Hematopoietic multipotent progenitor cell treated with erythropoietin and hydrocortisone succinate and interleukin-3 and kit ligand, for 15 days (in vitro differentiated cells): ENCODE results near the gene PRKAB2.
"Not testable (repeated sequence)": the region's sequence is repeated elsewhere in the genome, so short reads cannot be mapped to it uniquely, and the experiment has no call there.

Source experiments
- DNase-seq: peaks from one replicate; pipeline ENCODE4 v3.0.0-alpha.2; 2015; ENCODE audit warnings: low spot score

Gene PRKAB2

DNA sequence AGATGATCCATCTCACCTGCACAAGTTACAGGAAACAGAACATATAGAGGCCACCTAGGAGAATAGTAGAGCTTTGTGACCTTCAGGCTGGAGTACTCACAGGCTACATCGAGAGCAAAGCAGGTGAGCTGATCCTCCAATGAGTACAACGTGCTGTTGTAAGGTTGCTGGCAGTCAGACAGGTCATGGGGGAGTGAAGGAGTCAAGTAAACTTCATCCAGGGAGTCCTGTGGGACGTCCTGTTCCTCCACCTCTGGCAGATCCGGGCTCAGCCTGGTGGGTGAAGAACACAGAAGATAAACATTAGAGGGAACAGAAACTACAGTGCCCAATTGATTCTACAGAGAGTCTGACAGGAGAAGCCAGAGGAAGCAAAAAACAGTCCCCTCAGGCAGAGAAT, 62.5 kb downstream of the PRKAB2 start:
- DNase-seq = no peak

DNA sequence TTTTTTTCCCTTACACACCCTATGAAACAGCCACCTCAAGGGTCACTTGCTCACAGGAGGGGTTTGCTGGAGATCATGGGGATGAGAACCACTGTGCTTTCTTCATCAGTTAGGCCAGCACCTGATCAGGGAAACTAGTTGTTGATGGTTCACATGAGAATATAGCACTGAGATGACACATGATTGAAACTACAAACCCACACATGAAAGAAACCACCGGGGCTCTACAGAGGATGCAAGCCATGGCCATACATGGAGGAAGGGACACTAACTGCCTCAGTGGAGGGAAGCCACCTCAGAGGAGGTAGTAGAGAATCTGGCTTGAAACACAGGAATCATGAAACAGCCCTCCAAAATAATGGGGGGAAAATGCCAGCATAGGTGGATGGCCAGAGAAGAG, 63.2 kb downstream of the PRKAB2 start:
- DNase-seq = no peak

GRCh38 chr1:147106407-147106881, 65.8 kb downstream of the PRKAB2 start:
- DNase-seq = not testable (repeated sequence)

DNA sequence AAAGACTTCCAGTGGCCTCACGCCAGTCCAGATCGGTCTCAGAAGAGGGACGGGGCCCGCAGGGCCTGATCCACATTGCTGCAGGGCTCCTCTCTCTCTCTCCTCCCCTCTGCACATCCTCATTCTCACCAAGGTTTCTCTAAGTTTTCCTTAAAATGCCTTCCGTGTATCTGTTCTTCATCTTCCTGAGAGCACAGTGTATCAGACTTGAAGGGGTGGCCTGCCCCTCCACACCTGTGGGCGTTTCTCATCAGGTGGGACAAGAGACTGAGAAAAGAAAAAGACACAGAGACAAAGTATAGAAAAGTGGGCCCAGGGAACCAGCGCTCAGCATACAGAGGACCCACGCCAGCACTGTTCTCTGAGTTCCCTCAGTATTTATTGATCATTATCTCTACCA, 66.4 kb downstream of the PRKAB2 start:
- no peak for DNase-seq
